Right ventricle myocardium inferior (tissue), 1 donor: ENCODE measurements around the gene B9D2. TPM values are rescaled to one million over a fixed set of nuclear protein-coding genes. Genes with fewer than 3 reads are reported as not detected.

Source experiments
- ATAC-seq: fragments of 200-7000 bp; cut with Tn5 transposase; one replicate; pipeline ENCODE4 v1.9.1; 2020; ENCODE audit warnings: mild to moderate bottlenecking, moderate library complexity
- DNase-seq: peaks from one replicate; pipeline ENCODE4 v3.0.0; 2021; ENCODE audit errors: missing footprints
- intact Hi-C: fragments of 100-400 bp; cut with DNase I; formaldehyde crosslinking; loops from one replicate; pipeline ENCODE4 v1.11.0; 2022
- total RNA-seq: library from RNA; stranded (reverse); fragmentation: NEBNext Ultra II Directional; extraction: Animal tissue kit (Norgen Biotek cat#: 25700); gene quantifications from one replicate; pipeline ENCODE4 v1.2.1, GENCODE V29; 2021
- donor health status: DM: no; HTN: yes; CAD: no; lungs with severe emphysema.

B9D2 gene
- total RNA-seq, 1 donor from 2014 or later = 3.2 TPM

DNA sequence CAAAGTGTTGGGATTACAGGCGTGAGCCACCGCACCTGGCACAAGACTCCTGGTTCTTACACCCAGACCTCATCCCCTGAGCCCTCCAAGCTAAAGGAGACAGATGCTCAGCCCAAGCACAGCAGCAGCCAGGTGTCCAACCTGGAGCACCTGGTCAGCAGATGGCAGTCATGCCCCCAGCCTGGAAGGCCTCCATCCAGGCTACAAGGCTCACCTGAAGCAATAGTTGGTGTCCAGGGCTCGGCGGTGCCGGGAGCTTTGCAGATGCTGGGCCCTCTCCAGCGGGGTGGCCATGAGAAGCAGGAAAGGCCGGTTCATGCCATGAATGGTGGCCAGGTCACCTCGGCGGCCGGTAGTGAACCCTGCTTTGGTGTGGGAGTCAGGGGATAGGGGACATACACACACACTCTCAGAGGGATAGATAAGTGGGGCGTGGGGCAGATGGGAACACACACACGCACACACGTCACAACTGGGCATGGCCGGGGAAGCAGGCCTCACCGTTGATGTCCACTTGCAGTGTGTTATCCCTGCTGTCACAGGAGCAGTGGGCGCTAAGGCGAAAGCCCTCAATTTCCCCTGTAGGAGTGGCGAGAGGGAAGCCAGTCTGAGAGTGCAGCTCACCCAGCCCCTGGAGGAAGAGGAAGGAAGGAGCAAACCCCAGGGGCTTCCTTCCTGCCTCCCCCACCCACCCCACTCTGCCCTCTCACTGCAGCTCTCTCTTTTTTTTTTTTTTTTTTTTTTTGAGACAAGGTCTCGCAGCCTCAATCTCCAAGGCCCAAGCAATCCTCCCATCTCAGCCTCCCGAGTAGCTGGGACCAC is 22.1 kb downstream of the B9D2 start:
- DNase-seq (no peak), ATAC-seq (peak; percentile 50)
- intact Hi-C loops = no loop called here

DNA sequence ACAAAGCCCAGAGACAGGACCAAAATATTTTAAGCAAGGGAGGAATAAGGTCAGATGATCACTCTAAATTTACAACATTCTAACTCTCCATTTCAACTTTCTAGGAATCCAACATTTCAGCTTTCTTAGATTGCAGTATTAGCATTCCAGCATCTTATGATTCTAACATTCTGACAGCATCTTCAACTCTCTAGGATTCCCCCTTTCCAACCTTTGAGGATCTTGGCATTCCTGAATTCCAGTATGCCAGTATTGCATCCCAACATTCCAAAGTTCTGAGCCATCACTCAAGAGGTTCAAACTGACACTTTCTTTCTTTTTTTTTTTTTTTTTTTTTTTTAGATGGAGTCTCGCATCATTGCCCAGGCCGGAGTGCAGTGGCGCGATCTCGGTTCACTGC is 24.0 kb downstream of the B9D2 start:
- intact Hi-C loops = no loop called here
- ATAC-seq (no peak), DNase-seq (no peak)

DNA sequence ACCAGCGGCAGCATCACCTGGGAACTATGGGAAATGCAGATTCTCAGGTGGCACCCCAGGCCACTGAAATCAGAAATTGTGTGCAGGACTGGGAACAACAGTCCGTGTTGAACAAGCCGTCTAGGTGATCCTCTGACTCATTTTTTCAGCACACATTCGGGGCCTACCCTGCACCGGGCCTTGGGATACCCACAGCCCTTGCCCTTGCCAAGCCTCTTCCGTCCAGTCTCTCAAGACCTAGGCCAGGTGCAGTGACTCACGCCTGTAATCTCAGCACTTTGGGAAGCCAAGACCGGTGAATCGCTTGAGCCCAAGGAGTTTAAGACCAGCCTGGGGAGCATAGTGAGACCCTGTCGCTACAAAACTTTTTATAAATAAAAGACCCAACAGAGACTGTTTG is 28.5 kb downstream of the B9D2 start:
- intact Hi-C loops = no loop called here
- no peak for DNase-seq
- ATAC-seq = no peak

DNA sequence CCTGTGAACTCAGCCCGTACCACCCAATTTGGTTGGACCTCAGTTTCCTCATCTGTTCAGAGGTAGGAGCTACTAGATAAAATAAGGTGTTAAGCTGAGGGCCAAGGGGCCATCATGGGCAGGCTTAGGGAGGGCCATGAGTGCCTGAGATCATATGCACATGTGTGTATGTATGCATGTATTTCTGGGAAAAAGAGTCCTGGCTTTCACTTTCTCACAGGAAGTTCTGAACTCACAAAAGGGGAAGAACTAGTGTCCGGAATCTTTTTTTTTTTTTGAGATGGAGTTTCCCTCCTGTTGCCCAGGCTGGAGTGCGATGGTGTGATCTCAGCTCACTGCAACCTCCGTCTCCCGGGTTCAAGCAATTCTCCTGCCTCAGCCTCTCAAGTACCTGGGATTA is 29.2 kb downstream of the B9D2 start:
- DNase-seq (no peak), ATAC-seq (peak; percentile 23)
- intact Hi-C loops = no loop called here

DNA sequence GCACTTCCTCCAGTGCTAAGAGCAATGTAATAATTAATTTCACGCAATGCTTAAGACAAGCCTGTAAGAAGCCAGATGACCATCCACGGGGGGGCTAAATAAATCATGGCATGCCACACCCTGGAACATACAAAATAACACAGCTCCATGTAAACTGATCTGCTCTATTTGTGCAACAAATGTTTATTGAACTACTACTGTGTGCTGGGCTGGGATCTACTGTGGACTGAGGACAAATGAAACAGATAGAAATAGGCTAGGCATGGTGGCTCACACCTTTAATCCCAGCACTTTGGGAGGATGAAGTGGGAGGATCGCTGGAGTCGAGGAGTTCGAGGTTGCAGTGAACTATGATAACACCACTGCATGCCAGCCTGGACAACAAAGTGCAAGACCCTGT is 31.5 kb downstream of the B9D2 start:
- intact Hi-C loops = no loop called here
- no peak for ATAC-seq
- DNase-seq = no peak

DNA sequence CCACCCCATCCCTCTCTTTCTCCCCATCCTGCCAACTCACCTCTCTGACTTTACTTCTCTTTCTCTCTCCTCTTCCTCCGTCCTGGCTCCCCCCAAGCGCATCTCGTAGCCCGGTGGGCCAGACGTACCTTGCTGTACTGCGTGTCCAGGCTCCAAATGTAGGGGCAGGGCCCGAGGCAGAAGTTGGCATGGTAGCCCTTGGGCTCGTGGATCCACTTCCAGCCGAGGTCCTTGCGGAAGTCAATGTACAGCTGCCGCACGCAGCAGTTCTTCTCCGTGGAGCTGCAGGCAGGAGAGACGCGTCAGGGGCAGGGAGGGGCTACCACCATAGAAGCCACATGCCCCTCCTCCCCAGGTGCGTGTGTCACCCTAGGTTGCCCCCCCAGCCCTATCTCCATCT is 31.9 kb downstream of the B9D2 start:
- intact Hi-C loops = no loop called here
- ATAC-seq = no peak

DNA sequence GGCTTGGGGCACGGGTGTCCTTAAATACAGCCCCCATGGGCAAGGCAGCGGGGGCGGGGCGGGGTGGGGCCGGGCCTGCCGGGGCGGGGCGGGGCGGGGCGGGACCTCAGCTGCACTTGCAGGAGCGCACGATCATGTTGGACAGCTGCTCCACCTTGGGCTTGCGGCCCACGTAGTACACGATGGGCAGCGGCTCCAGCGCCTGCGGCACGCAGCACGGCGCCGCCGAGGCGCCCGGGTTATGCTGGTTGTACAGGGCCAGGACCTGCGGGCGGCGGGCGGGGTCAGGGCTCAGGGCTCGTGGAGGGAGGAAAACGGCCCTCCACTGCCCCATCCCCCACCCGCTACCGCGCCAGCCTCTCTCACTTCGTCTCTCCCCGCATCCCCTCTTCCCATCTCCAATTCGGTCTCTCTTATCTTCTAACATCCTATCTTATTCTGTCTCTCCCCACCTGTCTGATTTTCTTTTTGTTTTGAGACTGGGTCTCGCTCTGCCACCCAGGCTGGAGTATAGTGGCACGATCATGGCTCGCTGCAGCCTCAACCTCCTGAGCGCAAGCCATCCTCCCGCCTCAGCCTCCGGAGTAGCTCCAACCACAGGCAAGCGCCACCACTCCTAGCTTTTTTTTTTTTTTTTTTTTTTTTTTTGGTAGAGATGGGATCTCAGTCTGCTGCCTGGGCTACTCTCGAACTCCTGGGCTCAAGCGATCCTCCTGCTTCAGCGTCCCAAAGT is 32.8 kb downstream of the B9D2 start:
- intact Hi-C loops = no loop called here
- ATAC-seq = no peak
- no peak for DNase-seq

More for the DNA sequence above, 31.9 kb downstream of the B9D2 start:
- no peak for DNase-seq

DNA sequence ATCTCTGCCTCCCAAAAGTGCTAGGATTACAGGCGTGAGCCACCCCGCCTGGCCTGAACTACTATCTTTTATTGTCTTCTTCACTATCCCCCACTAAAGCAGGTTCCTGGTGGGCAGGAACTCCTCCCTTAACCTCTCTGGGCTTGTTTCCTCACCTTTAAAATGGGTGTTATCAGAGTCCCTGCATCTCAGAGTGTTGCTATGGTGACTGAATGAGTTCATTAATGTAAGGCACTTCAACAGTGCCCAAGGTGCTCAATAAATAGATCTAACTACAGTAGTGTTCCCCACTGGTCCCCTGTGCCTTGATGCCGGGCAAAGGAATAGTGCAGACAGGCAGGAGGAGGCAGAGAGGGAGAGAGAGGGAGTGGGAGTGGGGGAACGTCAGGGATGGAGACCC is 33.5 kb downstream of the B9D2 start:
- DNase-seq (no peak), ATAC-seq (no peak)
- intact Hi-C loops = no loop called here

DNA sequence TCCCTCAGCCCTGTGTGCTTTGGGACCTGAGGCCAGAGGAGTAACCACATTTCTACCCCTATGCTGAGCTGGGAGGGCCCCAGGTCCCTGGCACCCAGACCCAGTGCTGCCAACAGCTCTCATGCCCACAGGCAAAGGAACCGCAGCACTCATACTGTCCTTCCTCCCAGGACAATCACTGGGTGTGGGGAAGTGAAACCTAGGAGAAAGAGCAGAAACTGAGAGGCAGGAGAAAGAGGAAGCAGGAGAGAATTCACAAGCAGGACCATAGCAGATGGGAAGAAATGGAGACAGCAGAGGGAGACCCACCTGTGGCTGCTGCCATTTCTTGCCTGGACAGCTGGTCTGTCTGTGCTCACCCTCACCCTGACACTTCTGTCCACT is 35.1 kb downstream of the B9D2 start:
- DNase-seq = no peak
- intact Hi-C loops = no loop called here
- ATAC-seq = peak; percentile 12

DNA sequence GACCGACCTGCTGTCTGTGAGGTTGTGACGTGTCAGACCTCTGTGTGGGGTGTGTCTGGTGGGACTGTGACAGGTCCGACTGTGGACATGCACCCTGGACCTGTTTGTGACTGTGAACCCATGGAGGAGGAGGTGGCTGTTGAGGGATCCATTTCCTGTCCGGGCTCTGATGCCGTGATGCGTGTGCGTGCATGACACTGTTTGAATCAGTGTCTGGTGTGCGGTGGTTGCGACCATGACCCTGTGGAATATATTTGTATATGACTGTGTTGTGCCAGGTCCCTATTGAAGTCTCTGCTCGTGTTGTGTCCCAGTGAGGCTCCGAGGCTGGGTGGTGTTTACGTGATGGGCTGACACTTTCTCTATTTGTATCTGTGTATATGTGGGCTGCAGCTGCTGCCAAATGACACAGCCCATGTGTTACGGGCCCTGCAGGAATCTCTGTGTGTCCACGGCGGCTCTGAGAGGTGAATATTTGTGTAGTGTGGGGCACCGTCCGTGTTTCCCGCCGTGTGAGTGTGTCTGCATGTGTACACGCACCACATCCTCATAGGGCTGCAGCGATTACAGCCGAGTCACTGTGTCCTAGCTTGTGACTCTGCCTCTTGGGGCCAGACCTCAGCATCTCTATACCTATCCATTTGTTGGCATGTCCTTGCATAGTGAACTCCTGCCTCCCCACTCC is 35.6 kb downstream of the B9D2 start:
- DNase-seq = no peak
- intact Hi-C loops = no loop called here
- ATAC-seq = no peak

DNA sequence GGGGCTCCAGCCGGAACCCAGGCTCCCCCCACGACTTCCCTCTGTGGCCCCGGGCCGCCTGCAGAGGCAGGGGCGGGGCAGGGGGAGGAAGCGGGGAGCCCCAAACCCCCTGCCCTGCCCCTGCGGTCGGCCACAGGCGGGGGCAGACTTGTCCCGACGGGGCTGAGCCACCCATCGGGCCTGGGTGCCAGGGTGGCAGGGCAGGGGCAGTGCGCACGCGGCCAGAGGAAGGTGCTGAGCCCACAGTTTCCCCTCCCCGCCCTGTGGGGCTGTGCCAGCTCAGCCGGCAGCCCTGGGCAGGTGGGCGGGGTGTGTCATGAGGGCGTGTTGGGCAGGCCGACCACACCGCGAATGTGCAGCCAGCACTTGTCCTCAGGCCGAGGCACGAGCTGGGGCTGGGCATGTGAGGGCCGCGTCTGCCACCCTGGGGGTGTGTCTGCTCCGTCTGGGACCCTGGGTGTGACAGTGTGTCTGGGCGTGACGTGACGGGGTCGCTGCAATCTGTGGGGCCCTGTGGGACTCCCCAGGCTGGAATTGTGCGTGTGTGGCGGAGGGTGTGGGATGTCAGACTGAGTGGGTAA is 36.3 kb downstream of the B9D2 start:
- peak; percentile 48 for ATAC-seq
- DNase-seq = peak; percentile 89
- intact Hi-C loops = no loop called here

DNA sequence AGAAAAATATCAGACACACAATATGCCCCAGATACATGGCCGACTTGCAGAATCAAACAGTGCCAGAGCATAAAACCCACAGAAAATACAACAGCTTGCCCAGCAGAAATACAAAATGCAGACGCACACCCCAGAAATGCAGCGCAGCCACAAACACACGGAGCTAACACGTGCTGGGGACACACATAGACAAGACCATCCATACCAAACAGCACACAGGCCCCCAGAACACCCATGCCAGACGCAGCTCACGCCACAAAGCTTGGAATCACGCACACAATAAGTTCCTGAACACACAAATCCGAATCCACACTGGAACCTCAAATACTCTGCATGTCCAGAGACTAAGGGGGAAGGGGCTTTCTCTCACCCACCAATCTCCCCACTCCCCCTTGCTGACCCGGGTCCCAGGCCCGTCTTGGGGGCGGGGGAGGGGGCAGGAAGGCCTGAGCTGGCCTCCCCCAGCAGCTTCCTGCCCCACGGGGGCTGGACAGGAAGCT is 36.8 kb downstream of the B9D2 start:
- intact Hi-C loops = no loop called here
- DNase-seq = no peak
- ATAC-seq = no peak

DNA sequence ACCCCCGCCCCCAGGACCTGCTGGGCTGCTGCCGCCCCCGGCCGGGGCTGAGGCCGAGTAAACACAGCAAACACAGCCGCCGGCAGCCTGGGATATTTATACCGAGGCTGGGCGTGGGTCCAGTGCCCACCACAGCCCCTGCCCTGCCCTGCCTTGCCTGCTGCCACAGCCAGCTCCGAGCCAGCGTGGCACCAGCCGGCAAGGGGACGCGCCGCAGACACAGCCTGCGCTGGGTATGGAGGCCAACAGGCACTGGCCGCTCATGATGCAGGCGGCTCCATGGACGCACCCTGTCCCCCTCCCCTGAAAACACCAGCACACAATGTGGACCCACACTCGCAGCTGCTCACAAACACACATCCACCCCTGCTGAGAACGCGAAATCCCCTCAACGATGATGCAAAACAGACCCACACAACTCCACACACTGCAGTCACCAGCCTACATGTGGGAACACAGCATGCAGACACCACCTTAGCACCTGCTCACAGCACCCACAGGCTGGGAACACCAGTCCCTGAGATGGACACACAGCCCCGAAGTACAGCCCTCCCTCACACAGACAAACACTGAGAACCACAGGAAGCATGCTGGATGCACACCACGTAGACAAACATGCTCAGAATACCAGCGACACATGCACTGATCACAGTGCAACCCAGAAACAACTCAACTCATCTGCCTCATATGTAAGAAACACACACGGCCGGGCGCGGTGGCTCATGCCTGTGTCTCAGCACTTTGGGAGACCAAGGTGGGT is 37.8 kb downstream of the B9D2 start:
- peak; percentile 84 for DNase-seq
- intact Hi-C loops = loop anchor here (1.0 kb wide), 1 partner anchor 25 kb away; no protein-coding TSS in a partner anchor
- peak; percentile 5 for ATAC-seq

DNA sequence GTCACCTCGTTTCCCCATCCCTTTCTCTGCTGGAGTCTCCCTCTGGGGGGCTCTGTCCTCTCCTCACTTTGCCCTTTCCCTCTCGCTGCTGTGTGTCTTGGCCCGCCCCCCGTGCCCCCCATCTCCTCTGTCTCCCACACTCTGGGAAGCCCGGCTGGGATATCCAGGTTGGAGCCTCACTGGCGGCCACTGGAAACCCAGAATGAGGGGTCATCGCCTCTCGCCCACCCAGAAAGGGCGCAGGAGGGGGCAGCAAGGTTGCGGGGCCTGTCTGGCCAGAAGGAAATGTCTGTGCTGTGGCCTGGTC is 38.4 kb downstream of the B9D2 start:
- no peak for ATAC-seq
- intact Hi-C loops = loop anchor here (1.0 kb wide), 1 partner anchor 26 kb away; no protein-coding TSS in a partner anchor
- DNase-seq = no peak

DNA sequence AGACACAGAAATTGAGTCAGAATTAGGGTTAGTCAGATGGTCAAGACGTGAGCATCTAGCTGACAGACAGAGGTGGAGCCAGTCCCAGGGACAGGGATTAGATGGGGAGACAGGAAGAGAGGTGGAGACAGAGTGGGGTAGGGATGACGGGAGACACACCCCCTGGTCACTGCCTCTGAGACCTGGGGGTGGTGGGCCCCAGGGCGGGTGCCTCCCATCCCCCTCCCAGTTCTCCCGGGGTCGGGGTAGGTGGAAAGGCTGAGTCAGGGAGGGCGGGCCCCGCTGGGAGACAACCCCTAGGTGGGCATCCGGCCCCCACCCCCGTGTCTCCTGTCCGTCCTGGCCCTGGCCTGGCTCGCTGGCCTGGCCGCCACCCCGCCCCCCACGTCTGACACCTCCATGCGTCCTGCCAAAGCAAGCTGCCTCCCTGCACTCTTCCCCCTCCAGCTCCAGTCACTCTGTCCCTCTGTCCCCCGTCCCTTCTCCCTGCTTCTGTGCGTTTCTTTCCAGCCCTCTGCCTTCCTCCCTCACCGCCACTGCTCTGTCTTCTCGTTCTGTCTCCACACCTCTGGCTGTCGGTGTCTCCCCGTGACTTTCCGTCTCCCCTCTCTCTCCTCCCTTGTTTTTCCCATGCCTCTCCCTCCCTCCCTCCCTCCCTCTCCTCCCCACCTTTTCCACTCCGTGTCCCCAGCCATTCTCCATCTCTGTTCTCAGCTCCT is 38.9 kb downstream of the B9D2 start:
- DNase-seq (peak; percentile 82), ATAC-seq (peak; percentile 29)
- intact Hi-C loops = loop anchor here (1.0 to 5.0 kb wide), 2 partner anchors 26 to 107 kb away; no protein-coding TSS in a partner anchor

DNA sequence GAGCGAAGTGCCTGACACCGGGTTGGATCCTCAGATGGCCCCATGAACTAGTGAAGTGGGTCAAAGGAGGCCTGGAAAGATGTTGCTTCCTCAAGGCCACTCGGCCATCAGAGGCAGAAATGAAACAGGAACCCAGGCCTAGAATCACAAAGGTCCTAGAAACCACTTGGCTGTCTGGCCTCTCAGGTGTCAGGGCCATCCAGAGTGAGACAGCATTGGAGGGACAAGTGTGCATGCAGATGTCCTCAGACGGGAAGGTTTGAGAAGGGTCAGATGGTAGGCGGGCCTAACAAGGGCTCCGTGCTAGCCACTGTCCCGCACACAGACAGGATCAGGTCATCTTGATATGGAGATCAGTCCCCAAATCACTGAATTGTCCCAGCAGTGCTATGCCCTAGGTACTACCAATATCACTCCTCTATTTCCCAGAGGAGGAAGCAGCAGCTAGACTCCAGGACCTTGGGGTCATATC is 39.7 kb downstream of the B9D2 start:
- ATAC-seq (no peak), DNase-seq (no peak)
- intact Hi-C loops = loop anchor here (5.0 kb wide), 1 partner anchor 108 kb away; no protein-coding TSS in a partner anchor

DNA sequence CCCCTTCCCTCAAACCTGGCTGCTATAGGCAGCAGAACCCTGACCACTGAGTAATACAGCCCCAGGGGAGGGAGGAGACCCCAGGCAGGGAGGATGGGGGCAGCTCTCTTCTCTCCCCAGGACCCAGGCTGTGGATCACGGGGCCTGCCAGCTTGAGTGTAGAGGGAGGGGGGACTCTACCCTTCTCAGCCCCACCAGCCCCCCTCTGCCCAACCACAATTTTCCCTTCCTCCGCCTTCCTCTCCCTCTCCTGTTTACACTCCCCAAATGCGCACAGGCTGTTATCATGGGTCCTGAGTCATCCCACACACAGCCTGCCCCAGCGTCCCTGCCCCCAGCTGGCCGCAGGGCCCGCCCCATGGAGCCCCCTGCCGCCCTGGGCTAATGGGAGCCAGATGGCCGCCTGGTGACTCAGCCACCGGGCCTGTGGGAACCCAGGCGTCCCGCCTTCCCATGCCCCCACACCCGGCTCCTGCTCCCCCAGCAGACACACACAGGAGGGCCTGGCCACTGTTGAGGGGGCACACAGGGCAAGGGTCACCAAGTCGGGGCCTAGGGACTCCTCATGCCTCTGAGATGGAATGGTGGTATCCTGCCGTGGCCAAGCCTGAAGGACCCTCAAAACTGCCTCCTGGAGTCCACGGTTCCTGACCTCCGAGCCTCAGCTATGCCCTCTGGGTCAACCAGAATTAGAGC is 40.4 kb downstream of the B9D2 start:
- peak; percentile 57 for ATAC-seq
- DNase-seq = peak; percentile 77
- intact Hi-C loops = loop anchor here (5.0 kb wide), 1 partner anchor 109 kb away; no protein-coding TSS in a partner anchor
